NCI-H82 (cell line): ENCODE results near the gene NRXN3.

Source experiments
- DNase-seq: peaks from one replicate; lab custom pipeline; 2025; lab: John Stamatoyannopoulos, UW

The NRXN3 gene

DNA sequence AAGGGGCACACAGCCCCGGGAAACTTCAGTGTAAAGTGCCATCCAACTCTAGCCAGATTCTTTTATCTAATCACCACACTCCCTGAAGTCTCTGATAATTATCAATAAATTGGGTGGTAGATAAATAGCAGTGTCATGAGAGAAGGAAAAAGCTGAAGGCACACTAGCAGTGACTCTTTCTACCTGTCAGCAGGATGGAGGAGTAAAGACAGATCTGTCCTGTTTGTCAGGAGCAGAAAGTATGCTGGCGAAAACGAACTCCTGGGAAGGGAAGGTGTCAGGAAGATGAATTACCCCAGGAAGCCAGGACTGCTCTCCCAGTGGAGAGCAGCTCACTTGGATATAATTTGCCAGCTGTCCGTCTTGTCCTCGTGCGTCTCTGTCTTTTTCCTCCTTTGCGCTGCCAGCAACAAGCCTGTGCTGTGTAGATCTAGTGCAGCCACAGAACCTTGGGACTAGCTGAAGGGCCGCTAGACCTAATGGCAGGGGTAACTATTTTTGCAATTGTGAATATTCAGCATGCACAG is 1059.3 kb downstream of the NRXN3 start:
- peak; percentile 39 for DNase-seq

DNA sequence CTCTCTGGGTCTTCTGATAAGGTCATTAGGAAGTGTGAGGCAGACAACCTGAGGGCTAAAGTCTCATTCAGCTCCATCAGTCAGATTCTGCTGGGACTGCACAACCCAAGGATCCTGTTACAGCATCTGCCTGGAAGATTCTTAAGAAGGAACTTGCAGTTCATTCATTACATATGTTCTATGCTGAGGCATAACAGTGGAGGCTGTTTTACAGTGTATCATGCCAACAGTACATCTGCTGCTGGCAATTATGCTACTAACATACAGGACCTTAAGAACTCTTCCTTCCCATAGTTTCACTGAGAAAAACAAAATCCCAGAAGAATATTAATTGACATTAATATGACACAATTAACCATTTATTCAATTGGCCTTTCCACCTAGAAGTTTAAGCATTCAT is 1072.5 kb downstream of the NRXN3 start:
- no peak for DNase-seq

DNA sequence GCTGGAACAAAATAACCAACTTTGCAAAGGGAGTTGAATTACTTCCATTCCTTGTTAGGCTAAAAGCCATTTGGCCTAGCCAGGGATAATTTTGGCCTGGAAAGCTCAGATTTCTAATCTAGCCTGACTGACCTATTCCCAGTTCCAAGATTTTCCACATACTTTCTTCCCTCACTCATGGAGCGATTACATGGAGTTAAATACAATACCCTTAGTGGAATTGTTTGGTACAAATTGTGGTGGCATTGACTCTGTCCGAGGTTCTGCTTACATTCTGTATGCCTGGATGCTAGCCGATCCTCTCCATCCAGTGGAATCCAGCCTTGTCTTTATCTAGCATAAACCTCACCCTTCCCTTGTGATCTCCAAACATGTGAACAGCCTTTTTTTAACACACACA is 1076.0 kb downstream of the NRXN3 start:
- no peak for DNase-seq

DNA sequence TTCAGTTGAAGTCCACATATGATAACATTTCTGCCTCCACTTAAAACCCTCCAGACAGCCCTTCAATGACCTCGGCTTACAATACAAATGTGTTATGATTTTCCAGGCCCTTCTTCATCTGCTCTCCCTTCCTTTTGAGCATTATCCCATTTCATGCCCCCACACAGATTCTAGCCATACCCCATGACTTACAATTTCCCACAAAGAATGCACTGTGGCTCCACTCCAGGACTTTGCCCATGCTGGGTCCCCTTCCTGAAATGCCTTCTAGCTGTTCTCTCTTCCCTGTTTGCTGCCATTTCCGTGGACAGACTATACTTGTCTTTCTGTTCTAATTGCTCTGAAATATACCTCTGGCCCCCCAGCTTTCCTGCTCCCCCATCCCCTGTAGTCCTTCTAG is 1078.0 kb downstream of the NRXN3 start:
- DNase-seq = no peak

DNA sequence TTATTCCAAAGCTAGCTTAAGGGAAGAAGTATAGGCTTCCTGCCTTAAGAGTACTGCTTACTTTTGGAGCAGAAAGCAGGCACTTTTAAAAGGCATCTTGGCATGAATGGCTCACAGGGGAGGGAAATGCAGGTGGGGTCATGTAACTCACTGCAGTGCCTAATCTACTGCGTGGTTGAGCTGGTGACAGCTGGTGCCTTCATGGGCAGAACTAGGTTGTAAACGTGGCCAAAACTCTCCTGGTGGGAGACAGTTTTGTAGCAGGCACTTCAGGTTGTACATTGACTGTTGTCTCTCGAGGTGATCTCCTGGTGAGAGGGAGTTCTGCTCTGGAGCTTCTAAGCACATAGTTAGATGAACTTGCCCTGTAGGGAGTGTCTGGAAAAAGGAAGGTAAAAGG is 1078.6 kb downstream of the NRXN3 start:
- DNase-seq = peak; percentile 1

DNA sequence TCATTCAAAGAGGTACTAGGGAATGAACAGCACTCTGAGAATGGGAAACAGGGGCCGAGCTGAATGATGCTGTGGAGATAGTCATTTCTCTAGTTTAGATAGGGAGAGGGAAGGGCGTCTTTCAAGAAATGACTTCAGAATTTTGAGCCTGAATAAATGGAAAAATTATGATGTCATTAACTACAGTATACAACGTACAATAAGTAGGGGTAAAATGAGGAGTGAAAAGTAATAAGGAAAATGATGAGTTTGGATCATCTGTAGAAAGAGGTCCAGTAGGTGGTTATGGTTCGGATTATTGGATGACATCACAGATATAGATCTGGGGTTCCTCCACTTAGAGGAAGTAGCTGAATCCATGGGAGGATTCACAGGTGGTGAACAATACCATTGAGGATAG is 1081.1 kb downstream of the NRXN3 start:
- DNase-seq = no peak

DNA sequence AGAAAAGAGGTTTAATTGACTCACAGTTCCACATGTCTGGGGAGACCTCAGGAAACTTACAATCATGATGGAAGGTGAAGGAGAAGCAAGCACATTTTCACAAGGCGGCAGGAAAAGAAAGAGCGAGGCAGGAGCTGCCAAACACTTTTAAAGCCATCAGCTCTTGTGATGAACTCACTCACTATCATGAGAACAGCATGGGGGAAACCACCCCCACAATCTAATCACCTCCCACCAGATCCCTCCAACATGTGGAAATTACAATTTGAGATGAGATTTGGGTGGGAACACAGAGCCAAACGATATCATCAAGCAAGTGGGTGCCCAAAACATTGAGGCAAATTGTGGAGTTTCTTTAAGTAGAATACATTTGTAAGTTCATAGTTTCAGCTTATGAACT is 1083.4 kb downstream of the NRXN3 start:
- no peak for DNase-seq

DNA sequence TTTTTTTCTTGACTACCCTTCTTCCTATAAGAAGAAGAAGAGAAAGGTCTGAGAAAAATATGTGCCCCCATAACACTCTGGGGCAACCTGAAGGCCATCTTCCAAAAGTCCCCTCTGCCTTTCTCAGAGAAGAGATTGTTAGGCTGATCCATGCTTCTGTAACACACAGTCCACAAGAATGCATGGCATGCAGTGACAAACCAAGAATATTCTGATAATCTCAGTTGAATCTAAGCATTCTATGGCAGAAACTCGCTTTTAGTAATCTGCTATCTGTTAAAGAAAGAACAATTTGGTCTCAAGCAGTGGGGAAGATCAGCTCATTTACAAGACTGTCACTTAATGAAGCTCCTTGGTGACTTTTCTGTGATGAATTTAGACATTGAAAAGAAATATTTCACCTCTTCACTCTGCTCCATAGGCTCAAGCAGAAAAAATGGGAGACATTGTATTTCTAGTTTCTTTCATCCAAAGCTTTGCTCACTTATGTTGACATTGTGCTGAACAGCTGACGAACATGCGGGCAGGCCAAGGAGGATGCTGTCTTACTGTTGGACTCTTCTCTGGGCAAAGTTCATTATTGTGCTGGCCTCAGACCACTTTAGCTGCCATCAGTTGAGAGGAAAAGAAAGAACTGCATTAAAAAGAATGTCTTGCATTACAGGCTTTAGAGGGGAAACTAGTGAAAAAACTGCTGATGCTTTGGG is 1084.0 kb downstream of the NRXN3 start:
- DNase-seq = no peak

DNA sequence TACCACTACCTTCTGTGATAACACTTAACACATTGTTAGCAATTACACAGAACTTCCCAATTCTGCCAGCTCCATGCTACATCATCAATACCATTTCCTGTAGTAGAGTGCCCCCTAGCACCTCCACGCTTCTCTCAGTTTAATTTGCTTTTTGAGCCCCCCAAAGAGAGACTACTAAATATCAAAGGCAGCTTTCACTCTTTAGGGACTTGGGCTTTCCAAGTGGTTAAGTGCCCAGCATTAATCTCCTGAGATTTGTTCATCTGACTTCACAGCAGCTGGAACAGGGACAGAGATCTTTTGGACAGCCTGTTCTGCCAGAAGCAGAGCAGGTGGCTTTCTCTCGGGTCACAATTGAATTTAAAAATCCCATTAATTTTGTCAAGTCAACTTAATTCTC is 1086.2 kb downstream of the NRXN3 start:
- peak; percentile 82 for DNase-seq

DNA sequence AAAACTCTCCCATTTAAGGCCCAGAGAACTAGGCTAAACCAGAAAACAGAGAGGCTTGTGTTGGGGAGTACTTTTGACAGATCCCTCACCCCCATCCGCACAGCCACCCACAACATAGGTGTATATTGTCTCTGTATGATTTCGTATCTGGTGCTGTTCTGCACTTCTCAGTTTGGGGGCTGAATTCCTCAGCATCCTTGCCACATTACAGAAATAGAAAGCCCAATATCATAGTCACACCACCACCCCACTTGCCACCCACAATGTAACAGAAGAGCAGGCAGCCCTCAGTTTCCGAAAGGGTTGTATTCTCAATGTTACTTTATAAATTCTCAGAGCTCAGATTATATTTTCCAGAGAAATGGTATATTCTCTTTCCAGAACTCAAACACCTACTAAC is 1090.2 kb downstream of the NRXN3 start:
- no peak for DNase-seq

DNA sequence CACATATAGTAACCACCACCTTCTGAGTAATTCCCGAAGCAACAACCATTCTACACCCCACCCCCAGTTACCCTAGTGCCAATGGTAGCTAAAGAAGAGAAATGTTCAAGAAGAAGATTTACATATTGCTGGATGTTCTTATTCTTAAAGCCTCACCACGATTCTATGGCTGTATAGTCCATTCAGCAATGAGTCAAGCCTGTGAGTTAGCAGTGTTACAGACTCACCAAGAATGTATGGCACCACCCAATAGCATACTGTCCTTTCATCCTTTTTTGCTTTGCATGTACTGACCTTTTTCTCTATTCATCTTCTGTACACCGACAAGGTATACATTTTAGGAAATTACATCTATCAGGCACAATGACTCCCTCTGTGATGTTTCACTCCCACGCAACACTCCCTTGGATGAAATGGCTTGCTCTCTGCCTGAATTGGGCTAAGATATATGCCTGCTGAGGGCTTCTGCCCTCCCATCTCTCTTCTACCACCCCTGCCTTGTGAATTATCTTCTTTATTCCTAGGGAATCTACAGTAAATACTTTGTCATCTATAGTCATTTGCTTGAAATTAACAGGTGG is 1095.3 kb downstream of the NRXN3 start:
- no peak for DNase-seq

DNA sequence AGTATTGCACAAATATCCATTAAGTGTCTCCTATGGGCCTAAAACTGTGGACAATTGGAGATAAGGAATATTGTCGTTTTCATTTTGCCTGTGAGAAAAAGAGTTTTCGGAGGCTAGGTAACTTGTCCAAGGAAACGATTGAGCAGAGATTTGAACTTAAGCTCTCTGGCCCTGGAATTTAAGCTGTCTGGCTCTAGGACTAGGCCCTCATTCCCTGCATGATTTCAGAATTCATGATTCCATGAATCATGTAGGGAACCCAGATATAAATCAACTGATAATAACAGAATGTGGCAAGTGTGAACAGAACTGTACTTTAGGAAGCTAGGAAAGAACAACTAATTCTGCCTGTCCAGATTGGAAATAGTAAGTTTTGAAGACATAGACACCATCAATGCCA is 1100.2 kb downstream of the NRXN3 start:
- no peak for DNase-seq

DNA sequence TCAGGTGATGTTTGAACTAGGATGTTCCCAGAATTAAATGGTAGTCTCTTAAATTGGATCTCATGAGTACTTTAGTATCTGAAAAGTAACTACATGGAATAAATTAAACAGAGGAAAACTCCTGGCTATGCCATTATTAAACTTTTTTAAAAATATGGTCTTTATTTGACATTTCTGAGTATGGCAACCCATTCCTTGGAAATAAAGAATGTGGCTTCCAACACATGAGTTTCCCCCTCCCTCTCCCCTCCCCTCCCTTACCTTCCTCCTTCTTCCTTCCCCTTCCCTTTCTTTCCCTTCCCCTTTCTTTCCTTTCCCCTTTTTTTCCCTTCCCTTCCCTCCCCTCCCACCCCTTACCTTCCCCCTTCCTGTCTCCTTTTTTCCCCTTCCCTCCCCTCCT is 1100.9 kb downstream of the NRXN3 start:
- DNase-seq = no peak

DNA sequence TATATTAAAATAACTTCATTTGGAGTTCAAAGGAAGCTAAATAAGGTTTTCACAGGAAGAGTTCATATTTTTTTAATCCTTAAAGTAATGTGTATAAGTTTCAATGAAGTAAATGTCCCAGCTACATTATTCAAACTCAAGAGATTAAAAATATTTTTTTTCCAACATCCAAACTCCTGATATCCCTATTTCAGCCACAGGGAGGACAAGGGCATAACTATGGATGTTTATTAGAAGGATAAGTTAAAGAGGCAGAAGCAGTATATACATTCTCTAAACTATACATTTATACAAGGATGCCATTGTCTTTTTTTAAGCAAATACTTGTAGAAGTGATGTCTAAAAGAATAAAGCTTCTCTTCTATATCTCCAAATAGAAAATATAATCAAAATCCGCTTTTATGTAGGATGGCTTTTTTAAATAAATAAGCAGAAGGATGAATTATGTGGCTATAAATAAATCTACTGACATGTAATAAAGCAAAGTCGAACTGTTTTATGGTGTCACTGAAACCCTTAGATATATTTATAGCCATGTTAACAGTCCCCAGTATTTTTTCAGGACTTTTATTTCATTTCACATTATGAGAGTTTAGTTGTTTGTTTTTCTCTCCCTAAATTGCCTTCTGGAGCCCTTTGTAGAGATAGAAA is 1104.6 kb downstream of the NRXN3 start:
- no peak for DNase-seq

DNA sequence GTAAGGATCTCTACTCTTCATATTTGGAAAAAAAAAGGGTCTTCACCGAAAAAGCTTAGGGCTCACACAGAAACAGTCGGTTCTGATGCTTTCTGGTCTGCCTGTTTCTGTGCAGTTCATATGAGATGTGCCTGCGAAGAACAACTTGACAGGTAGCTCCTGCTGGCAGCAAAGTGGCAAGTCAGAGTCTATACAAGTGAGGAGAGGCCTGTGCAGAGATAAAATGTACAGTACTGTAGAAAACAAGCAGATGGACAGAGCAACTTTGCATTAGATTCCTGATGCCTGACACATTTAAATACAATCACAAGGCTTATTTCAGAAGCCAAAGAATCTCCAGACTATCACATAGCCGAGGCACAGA is 1105.1 kb downstream of the NRXN3 start:
- no peak for DNase-seq

DNA sequence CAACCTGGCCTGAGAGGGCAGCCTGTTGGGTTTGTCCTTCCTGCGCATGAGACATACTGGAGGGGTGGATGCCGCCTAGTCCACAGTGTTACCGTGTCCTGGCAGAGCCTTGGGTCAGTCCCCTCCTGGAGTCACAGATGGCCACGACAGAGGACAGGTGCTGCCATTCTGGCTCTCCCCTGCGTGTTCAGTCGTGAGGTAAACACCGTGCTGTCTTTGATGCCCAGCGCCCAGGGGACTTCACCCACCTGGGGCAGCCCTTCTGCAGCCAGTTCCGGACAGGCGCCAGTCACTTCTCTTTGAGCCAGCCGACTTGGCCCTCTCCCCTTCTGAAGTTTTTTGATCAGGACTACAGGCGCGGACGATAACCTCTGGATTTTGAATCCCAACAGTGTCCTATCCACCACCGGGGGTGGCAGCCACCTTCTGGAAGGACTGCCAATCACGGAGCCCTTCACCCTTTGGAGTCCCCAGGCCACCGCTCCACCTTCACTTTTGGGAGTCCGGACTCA is 1108.2 kb downstream of the NRXN3 start:
- peak; percentile 24 for DNase-seq

DNA sequence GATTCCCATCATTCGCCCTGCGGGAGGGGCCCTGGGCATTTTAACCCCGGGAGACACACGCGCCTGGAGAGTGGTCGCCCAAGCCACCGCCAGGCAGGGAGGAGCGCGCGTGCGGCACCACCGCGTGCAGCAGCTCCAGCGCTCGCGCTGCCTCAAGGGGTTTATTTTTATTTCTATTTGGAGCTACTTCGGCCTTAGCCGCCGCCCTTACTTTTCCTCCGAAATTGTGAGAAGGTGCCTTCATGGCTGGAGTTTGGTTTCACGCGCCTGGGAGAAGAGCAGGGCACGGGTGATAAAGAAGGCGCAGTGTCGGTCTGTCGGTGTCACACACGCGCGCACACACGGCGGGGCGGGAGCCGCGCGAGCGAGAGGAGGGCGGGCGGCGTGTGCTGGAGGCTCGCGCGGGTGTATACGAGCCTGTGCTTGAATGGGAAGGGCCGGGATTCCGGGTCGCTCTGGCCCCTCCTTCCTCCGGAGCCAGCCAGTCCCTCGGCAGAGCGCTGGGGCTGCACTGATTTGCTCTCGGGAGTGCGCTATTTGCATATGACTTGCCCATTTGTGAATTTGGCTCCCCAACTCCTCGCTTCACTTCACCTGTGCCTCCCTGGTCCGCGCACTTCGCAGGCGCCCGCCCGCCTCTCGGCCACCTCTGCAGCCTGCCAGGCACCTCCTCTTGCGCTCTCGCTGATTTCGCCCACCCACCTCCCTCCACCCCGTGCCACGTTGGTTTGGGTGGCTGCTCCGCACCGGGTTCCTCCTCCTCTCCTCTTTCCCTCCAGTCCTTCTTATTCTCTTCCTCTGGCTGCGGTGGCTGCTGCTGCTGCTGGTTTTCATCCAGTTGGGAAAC is 1108.8 kb downstream of the NRXN3 start:
- peak; percentile 93 for DNase-seq

DNA sequence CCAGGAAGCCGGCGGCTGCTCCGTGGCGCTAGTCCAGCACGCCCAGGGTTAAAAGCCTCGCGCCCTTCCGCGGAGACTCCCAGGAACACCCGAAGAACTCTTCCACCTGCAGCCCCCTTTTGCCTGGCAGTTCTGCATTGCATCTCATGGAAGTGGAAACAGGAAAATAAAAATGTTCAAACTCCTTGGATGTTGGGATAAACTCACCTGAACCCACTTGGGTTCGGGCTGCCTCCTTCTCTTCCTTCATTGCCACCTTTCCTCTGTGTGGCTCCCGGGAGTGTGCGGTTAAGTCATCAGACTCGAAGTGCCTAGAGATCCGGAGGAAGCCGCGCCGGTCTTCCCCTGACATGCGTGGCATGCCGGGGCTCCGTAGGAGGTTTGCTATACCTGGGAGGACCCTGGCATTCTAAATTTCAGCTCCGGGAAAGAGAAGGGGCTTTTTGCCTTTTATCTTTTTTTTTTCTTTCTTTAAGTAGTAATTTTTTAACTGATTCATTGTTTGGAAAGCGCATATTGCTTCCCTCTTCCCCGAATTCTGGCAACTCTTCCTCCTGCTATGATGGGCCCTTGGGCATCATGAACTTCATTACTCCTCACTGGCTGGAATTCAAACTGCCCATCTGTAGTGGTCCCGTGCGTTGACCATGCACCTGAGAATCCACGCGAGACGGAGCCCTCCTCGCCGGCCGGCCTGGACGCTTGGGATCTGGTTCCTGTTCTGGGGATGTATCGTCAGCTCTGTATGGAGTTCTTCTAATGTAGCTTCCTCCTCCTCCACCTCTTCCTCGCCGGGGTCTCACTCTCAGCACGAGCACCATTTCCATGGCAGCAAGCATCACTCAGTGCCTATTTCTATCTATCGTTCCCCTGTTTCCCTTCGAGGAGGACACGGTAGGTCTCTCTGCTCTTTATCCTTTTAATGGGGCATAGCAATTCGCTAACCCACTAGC is 1109.7 kb downstream of the NRXN3 start:
- no peak for DNase-seq

DNA sequence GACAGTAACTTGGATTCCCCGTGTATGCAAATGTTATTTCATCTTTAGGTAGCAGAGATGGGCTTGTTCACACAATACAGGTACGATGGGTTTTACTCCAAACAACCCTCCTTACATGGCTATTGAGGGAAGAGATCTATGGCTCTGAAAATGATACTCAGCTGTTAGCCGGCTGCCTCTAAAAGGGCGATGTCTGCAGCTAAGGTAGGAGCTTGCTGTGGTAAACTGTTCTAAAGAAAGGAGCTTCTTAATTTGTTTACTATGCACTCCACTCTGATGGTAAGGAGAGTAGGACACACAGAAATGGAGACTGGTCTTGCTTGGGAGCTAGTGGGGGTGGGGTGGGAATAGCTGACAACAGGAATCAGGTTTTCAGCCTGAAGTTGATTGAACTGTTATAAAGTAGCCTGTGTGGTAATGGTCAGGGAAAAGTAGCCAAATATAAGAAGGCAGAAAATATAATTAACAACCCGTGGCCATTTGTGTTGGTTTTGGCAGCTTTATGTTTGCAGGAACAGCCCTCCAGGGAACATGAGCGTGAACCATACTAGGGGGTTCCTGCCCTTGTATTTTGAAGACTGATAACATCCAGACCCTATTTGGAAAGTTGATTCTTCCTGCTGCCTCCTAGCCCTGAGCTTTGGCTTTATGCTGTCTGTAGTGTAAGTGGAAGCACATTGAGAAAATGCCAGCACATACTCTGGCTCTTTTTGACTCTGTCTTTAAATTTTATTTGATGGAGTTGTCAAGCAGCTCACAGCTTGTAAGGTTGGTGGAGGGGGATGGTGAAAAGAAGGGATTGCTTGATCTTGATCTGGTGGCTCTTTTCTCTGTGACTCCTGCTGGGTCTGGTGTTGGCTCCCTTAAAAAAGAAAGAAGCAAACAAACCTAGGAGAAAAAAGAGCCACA is 1111.3 kb downstream of the NRXN3 start:
- DNase-seq = no peak

DNA sequence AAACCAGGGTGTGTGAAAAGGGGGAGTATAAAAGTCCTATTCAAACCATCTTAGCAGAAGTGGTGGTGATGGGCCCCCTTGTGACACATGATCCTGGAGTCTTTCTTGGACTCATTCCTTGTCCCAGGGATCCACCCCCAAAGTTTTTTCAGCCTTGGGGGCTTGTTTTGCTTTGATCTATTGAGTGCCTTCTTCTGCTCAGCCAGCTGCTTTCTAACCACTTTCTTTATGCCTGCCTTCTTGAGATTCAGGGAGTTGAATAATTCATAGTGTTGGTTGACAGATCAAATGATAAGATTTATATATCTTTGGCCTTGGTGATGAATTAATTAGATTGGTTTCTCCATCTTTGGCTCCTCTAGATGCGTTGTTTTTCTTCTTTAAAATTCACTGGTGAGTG is 1114.4 kb downstream of the NRXN3 start:
- no peak for DNase-seq
